Neural cell (in vitro differentiated cells): Measurements from ENCODE around the gene ZNF804A. TPM values are rescaled to one million over a fixed set of nuclear protein-coding genes. Genes with fewer than 3 reads are reported as not detected.

Source experiments
- H2AFZ ChIP-seq: fragments of 200-600, 300-800 bp; sonication (generic), shearing (Covaris generic); 2 replicates; pipeline ENCODE4 v1.6.0; 2014; ENCODE audit warnings: low read depth, mild to moderate bottlenecking, antibody characterized with exemption, low read length, moderate library complexity
- H3F3A ChIP-seq: fragments of 200-600 bp; shearing (Covaris generic); 2 replicates; pipeline ENCODE4 v1.6.1; 2016; ENCODE audit warnings: mild to moderate bottlenecking, moderate library complexity, mixed read lengths, antibody characterized with exemption, low read length; ENCODE audit not compliant: insufficient read depth, poor library complexity, severe bottlenecking
- H3K27ac ChIP-seq: fragments of 200-600, 300-800 bp; sonication (generic), shearing (Covaris generic); 2 replicates; pipeline ENCODE4 v1.5.1; 2014; ENCODE audit warnings: mild to moderate bottlenecking, low read length, moderate library complexity
- H3K27me3 ChIP-seq: fragments of 300-800, 200-600 bp; sonication (generic), shearing (Covaris generic); 2 replicates; pipeline ENCODE4 v1.6.0; 2014; ENCODE audit warnings: mild to moderate bottlenecking, low read depth, low read length, moderate library complexity; ENCODE audit not compliant: insufficient read depth
- H3K36me3 ChIP-seq: fragments of 300-800, 200-600 bp; sonication (generic), shearing (Covaris generic); 2 replicates; pipeline ENCODE4 v1.5.1; 2014; ENCODE audit warnings: mild to moderate bottlenecking, antibody characterized with exemption, low read length, moderate library complexity; ENCODE audit not compliant: insufficient read depth
- H3K4me2 ChIP-seq: fragments of 300-800, 200-600 bp; sonication (generic), shearing (Covaris generic); 2 replicates; pipeline ENCODE4 v1.6.0; 2014; ENCODE audit warnings: mild to moderate bottlenecking, low read length
- H3K4me3 ChIP-seq: fragments of 300-800, 200-600 bp; sonication (generic), shearing (Covaris generic); 2 replicates; pipeline ENCODE4 v1.5.1; 2014; ENCODE audit warnings: mild to moderate bottlenecking, low read length, moderate library complexity
- H3K79me2 ChIP-seq: fragments of 200-600 bp; shearing (Covaris generic); replicated peaks from 2 replicates; pipeline ENCODE4 v1.6.0; 2014; ENCODE audit warnings: mild to moderate bottlenecking, low read length, moderate library complexity; ENCODE audit not compliant: insufficient read depth
- H3K9ac ChIP-seq: fragments of 300-800, 200-600 bp; sonication (generic), shearing (Covaris generic); 2 replicates; pipeline ENCODE4 v1.6.1; 2016; ENCODE audit warnings: mild to moderate bottlenecking, low read length, mixed read lengths
- H3K9me2 ChIP-seq: fragments of 200-600 bp; shearing (Covaris generic); 2 replicates; pipeline ENCODE4 v1.6.1; 2016; ENCODE audit warnings: mild to moderate bottlenecking, low read length, mixed read lengths; ENCODE audit not compliant: insufficient read depth
- H3K9me3 ChIP-seq: fragments of 200-600, 300-800 bp; sonication (generic), shearing (Covaris generic); 2 replicates; pipeline ENCODE4 v1.6.1; 2016; ENCODE audit warnings: mild to moderate bottlenecking, mixed run types, low read length, moderate library complexity, mixed read lengths
- H4K20me1 ChIP-seq: fragments of 200-600 bp; shearing (Covaris generic); 2 replicates; pipeline ENCODE4 v1.6.1; 2016; ENCODE audit warnings: mild to moderate bottlenecking, mixed run types; ENCODE audit not compliant: insufficient read depth
- CTCF ChIP-seq: fragments of 450-650 bp; IDR thresholded peaks from 2 replicates; pipeline ENCODE4 v1.5.1; 2014; ENCODE audit warnings: antibody characterized with exemption, mild to moderate bottlenecking, moderate library complexity; ENCODE audit not compliant: poor library complexity, severe bottlenecking
- EP300 ChIP-seq: fragments of 450-650 bp; conservative IDR thresholded peaks from 2 replicates; pipeline ENCODE4 v1.6.1; 2014; ENCODE audit warnings: antibody characterized with exemption, mild to moderate bottlenecking, moderate library complexity; ENCODE audit not compliant: poor library complexity, severe bottlenecking
- EZH2 ChIP-seq: fragments of 200-600, 300-800 bp; shearing (Covaris generic), sonication (generic); IDR thresholded peaks from 2 replicates; pipeline ENCODE4 v1.6.1; 2014; ENCODE audit warnings: antibody characterized with exemption, low read length, borderline replicate concordance, mild to moderate bottlenecking; ENCODE audit not compliant: insufficient read depth, poor library complexity, severe bottlenecking
- MXI1 ChIP-seq: fragments of 450-650 bp; conservative IDR thresholded peaks from 2 replicates; pipeline ENCODE4 v1.6.1; 2014; ENCODE audit warnings: antibody characterized with exemption, mild to moderate bottlenecking; ENCODE audit not compliant: poor library complexity, severe bottlenecking
- POLR2AphosphoS5 ChIP-seq: IDR thresholded peaks from 2 replicates; pipeline ENCODE4 v1.6.1; 2012
- RAD21 ChIP-seq: fragments of 450-650 bp; conservative IDR thresholded peaks from 2 replicates; pipeline ENCODE4 v1.6.1; 2014; ENCODE audit warnings: antibody characterized with exemption, mild to moderate bottlenecking, moderate library complexity
- REST ChIP-seq: IDR thresholded peaks from 2 replicates; pipeline ENCODE4 v1.6.1; 2012; ENCODE audit warnings: borderline replicate concordance
- SMC3 ChIP-seq: fragments of 450-650 bp; conservative IDR thresholded peaks from 2 replicates; pipeline ENCODE4 v1.6.1; 2014; ENCODE audit warnings: antibody characterized with exemption, mild to moderate bottlenecking, moderate library complexity; ENCODE audit not compliant: poor library complexity
- TAF1 ChIP-seq: IDR thresholded peaks from 2 replicates; pipeline ENCODE4 v1.6.1; 2012; ENCODE audit warnings: low read depth
- polyA plus RNA-seq: library from polyadenylated mRNA; depleted of rRNA; stranded (reverse); fragments of >200 nt; gene quantifications from 2 replicates; pipeline ENCODE4 v1.2.3, GENCODE V29; 2014

The ZNF804A gene
- polyA plus RNA-seq, 1 donor from 2014 or later, result 2.7 TPM

GRCh38 chr2:184644685-184645084, 46.4 kb downstream of the ZNF804A start:
- H2AFZ ChIP-seq, result no peak overlapping the region
- H3K9me3 ChIP-seq, result no peaks in the 10 kb centered on the region
- H3K9ac ChIP-seq, result no peak overlapping the region
- no peaks in the 10 kb centered on the region for H3K79me2 ChIP-seq
- H3K9me2 ChIP-seq, result no peaks in the 10 kb centered on the region
- TF ChIP-seq POLR2AphosphoS5, result no peak
- peak; percentile 73 for TF ChIP-seq SMC3
- TF ChIP-seq RAD21, result peak; percentile 72
- no peak for TF ChIP-seq TAF1
- TF ChIP-seq MXI1, result no peak
- peak; percentile 62 for TF ChIP-seq CTCF
- no peak for TF ChIP-seq REST
- TF ChIP-seq EZH2, result no peak
- TF ChIP-seq EP300, result no peak
- no peak overlapping the region for H3K4me2 ChIP-seq
- no peaks in the 10 kb centered on the region for H3K27me3 ChIP-seq
- H3K27ac ChIP-seq, result no peak overlapping the region
- H4K20me1 ChIP-seq, result no peaks in the 10 kb centered on the region
- H3F3A ChIP-seq, result no peaks in the 10 kb centered on the region
- H3K36me3 ChIP-seq, result no peaks in the 10 kb centered on the region
- H3K4me3 ChIP-seq, result no peak overlapping the region

- no peaks in the 10 kb centered on the region for H3K36me3 ChIP-seq
- no peak overlapping the region for H3K27ac ChIP-seq
- H3F3A ChIP-seq, result no peaks in the 10 kb centered on the region
- H3K9ac ChIP-seq, result no peak overlapping the region
- no peak overlapping the region for H2AFZ ChIP-seq
- H3K4me3 ChIP-seq, result no peak overlapping the region
- no peaks in the 10 kb centered on the region for H3K27me3 ChIP-seq
- no peaks in the 10 kb centered on the region for H3K79me2 ChIP-seq
- TF ChIP-seq CTCF (no peak), EP300 (no peak), MXI1 (no peak), SMC3 (no peak), POLR2AphosphoS5 (no peak), TAF1 (no peak), REST (no peak), EZH2 (no peak), RAD21 (no peak)
- H3K9me3 ChIP-seq, result no peaks in the 10 kb centered on the region
- no peaks in the 10 kb centered on the region for H3K9me2 ChIP-seq
- H3K4me2 ChIP-seq, result no peak overlapping the region
- H4K20me1 ChIP-seq, result no peaks in the 10 kb centered on the region
Measured at GRCh38 chr2:184646177-184646576, 47.8 kb downstream of the ZNF804A start.
